Measurements from ENCODE around the gene LSR. TPM values are rescaled to one million over a fixed set of nuclear protein-coding genes. Genes with fewer than 3 reads are reported as not detected.

LSR gene
- total and polyA plus RNA-seq, 2 donors = 5.7 to 20.1 TPM

GRCh38 chr19:35309481-35310279 is 60.9 kb downstream of the LSR start:
- no peaks in the 10 kb centered on the region for H3K36me3 ChIP-seq (ENCODE audit: control insufficient read depth in 2 of 2, insufficient read depth in 2 of 2, low read length in 1 of 2)
- no peaks in the 10 kb centered on the region for H3K27me3 ChIP-seq (ENCODE audit: control insufficient read depth in 2 of 2, insufficient read depth in 1 of 2, low read length in 1 of 2)
- H3K4me1 ChIP-seq (ENCODE audit: control insufficient read depth in 2 of 2, insufficient read depth in 2 of 2, low read length in 2 of 2) = peaks cover 4 to 11% of the 10 kb centered on the region in 2 donors
- H3K9me3 ChIP-seq (ENCODE audit: control insufficient read depth in 2 of 2, insufficient read depth in 1 of 2, low read length in 1 of 2) = no peaks in the 10 kb centered on the region
- whole genome bisulfite sequencing = 93% methylated on average over 47 of the region's 47 CpGs
- DNase-seq (ENCODE audit: low read depth in 6 of 9, low spot score in 9 of 9) = no peak
- no peak overlapping the region for H3K27ac ChIP-seq (ENCODE audit: low read depth in 1 of 2, low read length in 1 of 2)
- no peak overlapping the region for H3K4me3 ChIP-seq (ENCODE audit: low read length in 2 of 2)

GRCh38 chr19:35310331-35310730 is 61.5 kb downstream of the LSR start:
- no peak overlapping the region for H3K27ac ChIP-seq (ENCODE audit: low read depth in 1 of 2, low read length in 1 of 2)
- H3K4me3 ChIP-seq (ENCODE audit: low read length in 2 of 2) = no peak overlapping the region
- 21% methylated on average over 12 of the region's 12 CpGs for WGBS
- no peaks in the 10 kb centered on the region for H3K27me3 ChIP-seq (ENCODE audit: control insufficient read depth in 2 of 2, insufficient read depth in 1 of 2, low read length in 1 of 2)
- H3K36me3 ChIP-seq (ENCODE audit: control insufficient read depth in 2 of 2, insufficient read depth in 2 of 2, low read length in 1 of 2) = no peaks in the 10 kb centered on the region
- H3K9me3 ChIP-seq (ENCODE audit: control insufficient read depth in 2 of 2, insufficient read depth in 1 of 2, low read length in 1 of 2) = no peaks in the 10 kb centered on the region
- H3K4me1 ChIP-seq (ENCODE audit: control insufficient read depth in 2 of 2, insufficient read depth in 2 of 2, low read length in 2 of 2) = peaks cover 4 to 11% of the 10 kb centered on the region in 2 donors
- DNase-seq (ENCODE audit: low read depth in 6 of 9, low spot score in 9 of 9) = no peak

GRCh38 chr19:35310811-35311465 is 62.1 kb downstream of the LSR start:
- no peak overlapping the region for H3K4me3 ChIP-seq (ENCODE audit: low read length in 2 of 2)
- no peak overlapping the region for H3K27ac ChIP-seq (ENCODE audit: low read depth in 1 of 2, low read length in 1 of 2)
- no peaks in the 10 kb centered on the region for H3K9me3 ChIP-seq (ENCODE audit: control insufficient read depth in 2 of 2, insufficient read depth in 1 of 2, low read length in 1 of 2)
- H3K4me1 ChIP-seq (ENCODE audit: control insufficient read depth in 2 of 2, insufficient read depth in 2 of 2, low read length in 2 of 2) = peaks cover 4 to 11% of the 10 kb centered on the region in 2 donors
- 96% methylated on average over 10 of the region's 10 CpGs for WGBS
- H3K27me3 ChIP-seq (ENCODE audit: control insufficient read depth in 2 of 2, insufficient read depth in 1 of 2, low read length in 1 of 2) = no peaks in the 10 kb centered on the region
- DNase-seq (ENCODE audit: low read depth in 6 of 9, low spot score in 9 of 9) = no peak
- no peaks in the 10 kb centered on the region for H3K36me3 ChIP-seq (ENCODE audit: control insufficient read depth in 2 of 2, insufficient read depth in 2 of 2, low read length in 1 of 2)

- no peaks in the 10 kb centered on the region for H3K36me3 ChIP-seq (ENCODE audit: control insufficient read depth in 2 of 2, insufficient read depth in 2 of 2, low read length in 1 of 2)
- DNase-seq (ENCODE audit: low read depth in 6 of 9, low spot score in 9 of 9) = no peak
- H3K27ac ChIP-seq (ENCODE audit: low read depth in 1 of 2, low read length in 1 of 2) = no peak overlapping the region
- peaks cover 4 to 11% of the 10 kb centered on the region in 2 donors for H3K4me1 ChIP-seq (ENCODE audit: control insufficient read depth in 2 of 2, insufficient read depth in 2 of 2, low read length in 2 of 2)
- no peaks in the 10 kb centered on the region for H3K27me3 ChIP-seq (ENCODE audit: control insufficient read depth in 2 of 2, insufficient read depth in 1 of 2, low read length in 1 of 2)
- 88% methylated on average over 21 of the region's 21 CpGs for WGBS
- H3K4me3 ChIP-seq (ENCODE audit: low read length in 2 of 2) = no peak overlapping the region
- no peaks in the 10 kb centered on the region for H3K9me3 ChIP-seq (ENCODE audit: control insufficient read depth in 2 of 2, insufficient read depth in 1 of 2, low read length in 1 of 2)
Observed at GRCh38 chr19:35311901-35312665, 63.3 kb downstream of the LSR start.

GRCh38 chr19:35313587-35313986 is 64.8 kb downstream of the LSR start:
- H3K4me3 ChIP-seq (ENCODE audit: low read length in 2 of 2) = no peak overlapping the region
- 40% methylated on average over 7 of the region's 7 CpGs for WGBS
- DNase-seq (ENCODE audit: low read depth in 6 of 9, low spot score in 9 of 9) = no peak
- no peaks in the 10 kb centered on the region for H3K9me3 ChIP-seq (ENCODE audit: control insufficient read depth in 2 of 2, insufficient read depth in 1 of 2, low read length in 1 of 2)
- peaks cover 4 to 11% of the 10 kb centered on the region in 2 donors for H3K4me1 ChIP-seq (ENCODE audit: control insufficient read depth in 2 of 2, insufficient read depth in 2 of 2, low read length in 2 of 2)
- H3K27ac ChIP-seq (ENCODE audit: low read depth in 1 of 2, low read length in 1 of 2) = no peak overlapping the region
- no peaks in the 10 kb centered on the region for H3K27me3 ChIP-seq (ENCODE audit: control insufficient read depth in 2 of 2, insufficient read depth in 1 of 2, low read length in 1 of 2)
- no peaks in the 10 kb centered on the region for H3K36me3 ChIP-seq (ENCODE audit: control insufficient read depth in 2 of 2, insufficient read depth in 2 of 2, low read length in 1 of 2)

- Histone ChIP-seq H3K27me3 (ENCODE audit: control insufficient read depth in 2 of 2, insufficient read depth in 1 of 2, low read length in 1 of 2) (no peaks in the 10 kb centered on the region), H3K36me3 (ENCODE audit: control insufficient read depth in 2 of 2, insufficient read depth in 2 of 2, low read length in 1 of 2) (no peaks in the 10 kb centered on the region), H3K4me3 (ENCODE audit: low read length in 2 of 2) (no peak overlapping the region), H3K27ac (ENCODE audit: low read depth in 1 of 2, low read length in 1 of 2) (no peak overlapping the region), H3K4me1 (ENCODE audit: control insufficient read depth in 2 of 2, insufficient read depth in 2 of 2, low read length in 2 of 2) (peaks cover 4 to 11% of the 10 kb centered on the region in 2 donors), H3K9me3 (ENCODE audit: control insufficient read depth in 2 of 2, insufficient read depth in 1 of 2, low read length in 1 of 2) (no peaks in the 10 kb centered on the region)
- WGBS = 90% methylated on average over 8 of the region's 8 CpGs
- no peak for DNase-seq (ENCODE audit: low read depth in 6 of 9, low spot score in 9 of 9)
Observed at GRCh38 chr19:35314031-35314430, 65.2 kb downstream of the LSR start.

- DNase-seq (ENCODE audit: low read depth in 6 of 9, low spot score in 9 of 9) = no peak
- Histone ChIP-seq H3K4me1 (ENCODE audit: control insufficient read depth in 2 of 2, insufficient read depth in 2 of 2, low read length in 2 of 2) (peaks cover 4 to 10% of the 10 kb centered on the region in 2 donors), H3K36me3 (ENCODE audit: control insufficient read depth in 2 of 2, insufficient read depth in 2 of 2, low read length in 1 of 2) (no peaks in the 10 kb centered on the region), H3K4me3 (ENCODE audit: low read length in 2 of 2) (no peak overlapping the region), H3K27ac (ENCODE audit: low read depth in 1 of 2, low read length in 1 of 2) (no peak overlapping the region), H3K9me3 (ENCODE audit: control insufficient read depth in 2 of 2, insufficient read depth in 1 of 2, low read length in 1 of 2) (no peaks in the 10 kb centered on the region), H3K27me3 (ENCODE audit: control insufficient read depth in 2 of 2, insufficient read depth in 1 of 2, low read length in 1 of 2) (no peaks in the 10 kb centered on the region)
- 96% methylated on average over 10 of the region's 10 CpGs for WGBS
Observed at GRCh38 chr19:35314858-35315470, 66.2 kb downstream of the LSR start.

GRCh38 chr19:35315883-35316282 is 67.1 kb downstream of the LSR start:
- Histone ChIP-seq H3K27ac (ENCODE audit: low read depth in 1 of 2, low read length in 1 of 2) (no peak overlapping the region), H3K27me3 (ENCODE audit: control insufficient read depth in 2 of 2, insufficient read depth in 1 of 2, low read length in 1 of 2) (no peaks in the 10 kb centered on the region), H3K9me3 (ENCODE audit: control insufficient read depth in 2 of 2, insufficient read depth in 1 of 2, low read length in 1 of 2) (no peaks in the 10 kb centered on the region), H3K4me3 (ENCODE audit: low read length in 2 of 2) (no peak overlapping the region), H3K4me1 (ENCODE audit: control insufficient read depth in 2 of 2, insufficient read depth in 2 of 2, low read length in 2 of 2) (peaks cover 0 to 7% of the 10 kb centered on the region in 2 donors), H3K36me3 (ENCODE audit: control insufficient read depth in 2 of 2, insufficient read depth in 2 of 2, low read length in 1 of 2) (no peaks in the 10 kb centered on the region)
- WGBS = 93% methylated on average over 9 of the region's 9 CpGs
- no peak for DNase-seq (ENCODE audit: low read depth in 6 of 9, low spot score in 9 of 9)
